Testis (tissue), 2 donors: Measurements from ENCODE around the gene HRAS.

Source experiments
- CTCF ChIP-seq, 3 experiments: fragments of 450-650 bp in 2 of 3; fragments of 200-600 bp in 1 of 3; sonication (generic) in 1 of 3; IDR thresholded peaks; one replicate each; pipeline ENCODE4 v1.5.1; 2016 to 2019; ENCODE audit warnings: antibody characterized with exemption in 3 of 3, mild to moderate bottlenecking in 2 of 3, moderate library complexity in 1 of 3
- POLR2A ChIP-seq: fragments of 450-650 bp; IDR thresholded peaks from one replicate; pipeline ENCODE4 v1.6.1; 2017; ENCODE audit warnings: antibody characterized with exemption, mild to moderate bottlenecking, moderate library complexity

- no peak for TF ChIP-seq CTCF (IDR thresholded peaks at IDR 0.05)
- no peak for TF ChIP-seq POLR2A
Measured at GRCh38 chr11:558503-558902, 23.1 kb upstream of the HRAS start.
